SU-DHL-6 (cell line): ENCODE measurements around the gene MAML1.

Experiments
- H2AFZ ChIP-seq: fragments of 200-600 bp; sonication (generic); 2 replicates; pipeline ENCODE4 v1.6.1; 2014; ENCODE audit warnings: low read depth, mild to moderate bottlenecking, moderate library complexity, mixed read lengths, antibody characterized with exemption, low read length; ENCODE audit not compliant: severe bottlenecking
- H3F3A ChIP-seq: fragments of 200-600 bp; shearing (Covaris generic); 2 replicates; pipeline ENCODE4 v1.6.0; 2016; ENCODE audit warnings: antibody characterized with exemption, mild to moderate bottlenecking; ENCODE audit not compliant: insufficient read depth
- H3K27ac ChIP-seq: fragments of 200-600 bp; sonication (generic); 2 replicates; pipeline ENCODE4 v1.5.1; 2016; ENCODE audit warnings: low read depth, mild to moderate bottlenecking, low read length, moderate library complexity, mixed read lengths
- H3K27me3 ChIP-seq: fragments of 200-600 bp; sonication (generic), shearing (Covaris generic); 2 replicates; pipeline ENCODE4 v1.6.0; 2014; ENCODE audit warnings: mild to moderate bottlenecking, low read length
- H3K36me3 ChIP-seq: fragments of 200-600 bp; sonication (generic); 2 replicates; pipeline ENCODE4 v1.6.1; 2014; ENCODE audit warnings: mild to moderate bottlenecking, low read length, mixed read lengths
- H3K4me2 ChIP-seq: fragments of 300-600, 200-600 bp; shearing (Covaris generic), sonication (generic); 2 replicates; pipeline ENCODE4 v1.6.0; 2014; ENCODE audit warnings: low read length, low read depth, mild to moderate bottlenecking; ENCODE audit not compliant: poor library complexity, severe bottlenecking
- H3K4me3 ChIP-seq: fragments of 200-600 bp; sonication (generic); 2 replicates; pipeline ENCODE4 v1.5.1; 2014; ENCODE audit warnings: antibody characterized with exemption, low read length, mild to moderate bottlenecking, mixed read lengths; ENCODE audit not compliant: insufficient read depth, poor library complexity, severe bottlenecking
- H3K79me2 ChIP-seq: fragments of 200-600 bp; sonication (generic); 2 replicates; pipeline ENCODE4 v1.6.1; 2014; ENCODE audit warnings: mild to moderate bottlenecking, low read length, moderate library complexity; ENCODE audit not compliant: insufficient read depth
- H3K9ac ChIP-seq: fragments of 200-600 bp; sonication (generic); 2 replicates; pipeline ENCODE4 v1.7.0; 2014; ENCODE audit warnings: mild to moderate bottlenecking, low read length
- H3K9me2 ChIP-seq: fragments of 200-600 bp; sonication (generic); replicated peaks from 2 replicates; pipeline ENCODE4 v1.6.1; 2014; ENCODE audit warnings: low read length; ENCODE audit not compliant: insufficient read depth
- H3K9me3 ChIP-seq: fragments of 200-600 bp; sonication (generic); 2 replicates; pipeline ENCODE4 v1.6.1; 2014; ENCODE audit warnings: low read length, mixed read lengths; ENCODE audit not compliant: insufficient read depth
- H4K20me1 ChIP-seq: fragments of 200-600 bp; sonication (generic); 2 replicates; pipeline ENCODE4 v1.6.1; 2014; ENCODE audit warnings: low read depth, mild to moderate bottlenecking, antibody characterized with exemption, low read length, moderate library complexity, mixed read lengths
- CTCF ChIP-seq: fragments of 200-600 bp; sonication (generic); IDR thresholded peaks from one replicate; pipeline ENCODE4 v1.5.1; 2017; ENCODE audit warnings: antibody characterized with exemption, mild to moderate bottlenecking, low read length, moderate library complexity; ENCODE audit not compliant: insufficient read depth, poor library complexity, severe bottlenecking
- EZH2phosphoT487 ChIP-seq: fragments of 200-600 bp; sonication (generic), shearing (Covaris generic); conservative IDR thresholded peaks from 2 replicates; pipeline ENCODE4 v1.6.1; 2018; ENCODE audit warnings: mild to moderate bottlenecking, antibody characterized with exemption, low read length, moderate library complexity, mixed read lengths

MAML1 gene

DNA sequence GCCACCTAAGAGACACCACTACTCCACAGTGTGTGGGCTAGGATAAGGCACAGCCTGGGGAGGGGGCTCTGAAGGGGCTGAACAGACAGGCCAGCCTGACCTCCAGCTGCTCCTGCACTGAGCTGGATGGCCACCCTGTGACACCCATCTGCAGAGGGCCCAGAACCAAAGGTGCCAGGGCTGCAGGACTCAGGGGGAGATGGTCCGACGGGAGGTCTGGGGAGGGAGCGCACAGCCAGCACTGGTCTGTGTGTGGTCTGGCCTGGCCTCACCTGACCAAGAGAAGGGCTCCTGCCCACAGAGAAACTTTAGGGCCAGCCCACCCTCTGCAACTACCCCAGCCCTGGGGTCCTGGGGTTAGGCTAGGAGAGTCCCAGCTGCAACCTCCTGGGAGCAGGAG is 62.0 kb downstream of the MAML1 start:
- no peaks in the 10 kb centered on the region for H3F3A ChIP-seq
- no peaks in the 10 kb centered on the region for H4K20me1 ChIP-seq
- no peaks in the 10 kb centered on the region for H3K79me2 ChIP-seq
- H3K4me3 ChIP-seq, result no peak overlapping the region
- no peak overlapping the region for H2AFZ ChIP-seq
- no peak overlapping the region for H3K27ac ChIP-seq
- no peaks in the 10 kb centered on the region for H3K36me3 ChIP-seq
- no peak overlapping the region for H3K9ac ChIP-seq
- no peaks in the 10 kb centered on the region for H3K27me3 ChIP-seq
- H3K4me2 ChIP-seq, result no peak overlapping the region
- H3K9me2 ChIP-seq, result no peaks in the 10 kb centered on the region
- no peaks in the 10 kb centered on the region for H3K9me3 ChIP-seq
- TF ChIP-seq CTCF (no peak), EZH2phosphoT487 (no peak)

GRCh38 chr5:179795049-179795862 is 62.6 kb downstream of the MAML1 start:
- Histone ChIP-seq H2AFZ (peak overlapping the region; percentile 82), H3K4me3 (peak overlapping the region; percentile 55), H3K27me3 (no peaks in the 10 kb centered on the region), H3K4me2 (peak overlapping the region; percentile 76), H3F3A (no peaks in the 10 kb centered on the region), H3K9me2 (no peaks in the 10 kb centered on the region), H4K20me1 (no peaks in the 10 kb centered on the region), H3K79me2 (no peaks in the 10 kb centered on the region), H3K27ac (no peak overlapping the region), H3K9ac (peak overlapping the region; percentile 66), H3K36me3 (no peaks in the 10 kb centered on the region), H3K9me3 (no peaks in the 10 kb centered on the region)
- TF ChIP-seq EZH2phosphoT487 (no peak), CTCF (no peak)

DNA sequence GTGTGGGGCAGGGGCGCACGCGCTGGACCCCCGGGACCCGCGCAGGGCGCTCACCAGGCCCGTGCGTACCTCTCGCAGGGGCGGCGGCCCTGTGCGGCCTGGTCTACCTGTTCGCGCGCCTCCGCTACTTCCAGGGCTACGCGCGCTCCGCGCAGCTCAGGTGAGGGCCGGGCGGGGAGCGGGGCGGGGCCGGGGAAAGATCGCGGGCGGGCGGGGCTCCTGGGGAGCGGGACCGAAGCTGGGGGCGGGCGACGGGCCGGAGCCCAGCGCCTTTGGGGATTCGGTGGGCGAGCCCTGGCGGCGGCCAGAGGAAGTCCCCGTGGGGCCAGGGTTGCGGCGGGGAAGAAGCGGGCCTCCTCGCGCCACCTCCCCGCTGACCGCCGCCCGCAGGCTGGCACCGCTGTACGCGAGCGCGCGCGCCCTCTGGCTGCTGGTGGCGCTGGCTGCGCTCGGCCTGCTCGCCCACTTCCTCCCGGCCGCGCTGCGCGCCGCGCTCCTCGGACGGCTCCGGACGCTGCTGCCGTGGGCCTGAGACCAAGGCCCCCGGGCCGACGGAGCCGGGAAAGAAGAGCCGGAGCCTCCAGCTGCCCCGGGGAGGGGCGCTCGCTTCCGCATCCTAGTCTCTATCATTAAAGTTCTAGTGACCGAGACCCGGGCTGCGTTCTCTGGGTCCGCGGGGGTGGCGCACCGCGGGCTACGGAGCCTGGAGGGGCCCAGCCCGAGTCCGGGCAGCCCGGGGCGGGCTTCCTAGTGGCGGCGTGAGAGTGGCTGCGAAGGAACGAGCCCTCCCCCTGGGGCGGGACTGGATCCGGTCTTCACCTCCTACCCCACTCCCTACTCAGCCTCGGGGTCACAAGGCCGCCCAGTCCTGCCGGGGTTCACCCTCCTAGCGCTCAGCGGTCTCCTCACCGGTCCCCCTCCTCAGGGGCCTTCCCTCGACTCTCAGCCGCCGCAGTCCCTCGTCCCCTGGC is 63.5 kb downstream of the MAML1 start:
- no peaks in the 10 kb centered on the region for H3K79me2 ChIP-seq
- H3K27me3 ChIP-seq, result no peaks in the 10 kb centered on the region
- H2AFZ ChIP-seq, result peak overlapping the region; percentile 82
- TF ChIP-seq CTCF (peak; percentile 65), EZH2phosphoT487 (no peak)
- H3K9ac ChIP-seq, result peak overlapping the region; percentile 66
- peak overlapping the region; percentile 76 for H3K4me2 ChIP-seq
- no peaks in the 10 kb centered on the region for H4K20me1 ChIP-seq
- peak overlapping the region; percentile 55 for H3K4me3 ChIP-seq
- H3K9me3 ChIP-seq, result no peaks in the 10 kb centered on the region
- H3F3A ChIP-seq, result no peaks in the 10 kb centered on the region
- H3K36me3 ChIP-seq, result no peaks in the 10 kb centered on the region
- H3K9me2 ChIP-seq, result no peaks in the 10 kb centered on the region
- no peak overlapping the region for H3K27ac ChIP-seq
